ENCODE results near the gene SYNCRIP. TPM values are rescaled to one million over a fixed set of nuclear protein-coding genes. Genes with fewer than 3 reads are reported as not detected.

SYNCRIP gene
- total RNA-seq, 4 donors from 2014 or later = 74.4 to 88.1 (median 80.7) TPM

DNA sequence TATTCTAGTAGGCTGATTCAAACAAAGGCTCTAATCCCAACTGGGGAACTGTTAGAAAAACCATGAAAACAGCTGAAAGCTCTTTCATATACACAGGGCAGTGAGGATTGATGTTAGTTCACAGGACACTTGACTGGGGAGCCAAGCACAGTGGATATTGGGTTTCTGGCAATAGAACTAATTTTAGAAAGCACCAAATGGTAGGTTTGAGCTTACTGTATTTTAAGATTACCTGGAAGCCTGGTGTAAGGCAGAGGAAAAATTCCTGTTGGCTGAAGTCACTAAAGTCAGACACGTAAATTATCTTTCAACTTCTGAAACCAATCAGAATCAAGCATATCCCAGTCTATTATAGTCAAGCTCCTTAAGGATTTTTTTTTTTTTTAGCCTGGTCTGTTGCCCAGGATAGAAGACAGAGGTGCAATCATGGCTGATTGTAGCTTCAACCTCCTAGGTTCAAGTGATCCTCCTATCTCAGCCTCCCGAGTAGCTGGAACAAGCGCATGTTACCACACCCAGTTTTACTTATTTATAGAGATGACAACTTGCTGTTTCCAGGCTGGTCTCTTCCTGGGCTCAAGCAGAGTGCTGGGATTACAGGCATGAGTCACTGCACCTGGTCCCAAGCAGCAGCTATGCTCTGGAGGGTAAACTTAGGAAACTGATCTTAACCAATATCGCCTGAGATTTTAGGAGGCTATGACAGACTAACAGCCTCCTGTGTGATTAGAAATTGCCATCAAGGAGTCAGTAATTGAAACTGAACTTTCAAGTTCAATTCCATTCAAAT is 32.5 kb upstream of the SYNCRIP start:
- intact Hi-C loops (cut with DNase I) = no loop called here
- peak overlapping the region in 2 of 4 donors; percentile 90 to 92 for H3K27ac ChIP-seq (replicated peaks in 1 of 4)

DNA sequence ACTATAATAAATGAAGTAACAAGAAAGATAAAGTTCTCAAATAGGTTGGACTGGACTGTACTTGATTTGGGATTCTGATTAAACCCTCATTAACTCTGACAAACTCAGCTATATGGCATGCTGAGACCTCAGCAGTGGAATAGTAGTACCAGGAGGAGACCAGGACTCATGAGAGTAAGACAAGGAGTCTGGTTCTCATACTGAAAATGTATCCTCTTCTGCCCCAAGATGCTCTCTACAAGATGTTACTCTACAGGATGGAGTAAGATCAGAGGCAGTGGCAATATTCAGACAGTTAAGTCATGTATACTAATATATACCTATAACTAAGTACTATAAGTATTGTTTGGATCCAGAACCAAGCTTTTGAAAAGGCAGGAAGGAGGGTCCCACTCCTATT is 31.9 kb upstream of the SYNCRIP start:
- Histone ChIP-seq H3K4me1 (peaks cover 18 to 65% (median 59%) of the 10 kb centered on the region in 4 donors), H3K9me3 (no peaks in the 10 kb centered on the region), H3K27me3 (no peaks in the 10 kb centered on the region), H3K27ac (replicated peaks in 1 of 4) (peak overlapping the region in 1 of 4 donors; percentile 90), H3K4me3 (no peak overlapping the region), H3K36me3 (peaks cover 0 to 14% (median 3%) of the 10 kb centered on the region in 4 donors)
- intact Hi-C loops (cut with DNase I) = no loop called here
- DNase-seq (ENCODE audit: extremely low spot score) = no peak
- TF ChIP-seq, protein P1, sequence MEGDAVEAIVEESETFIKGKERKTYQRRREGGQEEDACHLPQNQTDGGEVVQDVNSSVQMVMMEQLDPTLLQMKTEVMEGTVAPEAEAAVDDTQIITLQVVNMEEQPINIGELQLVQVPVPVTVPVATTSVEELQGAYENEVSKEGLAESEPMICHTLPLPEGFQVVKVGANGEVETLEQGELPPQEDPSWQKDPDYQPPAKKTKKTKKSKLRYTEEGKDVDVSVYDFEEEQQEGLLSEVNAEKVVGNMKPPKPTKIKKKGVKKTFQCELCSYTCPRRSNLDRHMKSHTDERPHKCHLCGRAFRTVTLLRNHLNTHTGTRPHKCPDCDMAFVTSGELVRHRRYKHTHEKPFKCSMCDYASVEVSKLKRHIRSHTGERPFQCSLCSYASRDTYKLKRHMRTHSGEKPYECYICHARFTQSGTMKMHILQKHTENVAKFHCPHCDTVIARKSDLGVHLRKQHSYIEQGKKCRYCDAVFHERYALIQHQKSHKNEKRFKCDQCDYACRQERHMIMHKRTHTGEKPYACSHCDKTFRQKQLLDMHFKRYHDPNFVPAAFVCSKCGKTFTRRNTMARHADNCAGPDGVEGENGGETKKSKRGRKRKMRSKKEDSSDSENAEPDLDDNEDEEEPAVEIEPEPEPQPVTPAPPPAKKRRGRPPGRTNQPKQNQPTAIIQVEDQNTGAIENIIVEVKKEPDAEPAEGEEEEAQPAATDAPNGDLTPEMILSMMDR (IDR thresholded peaks at IDR 0.05) = no peak
- TF ChIP-seq POLR2A (IDR thresholded peaks at IDR 0.05; ENCODE audit: low read depth) = no peak
- TF ChIP-seq EP300 (IDR thresholded peaks at IDR 0.05) = no peak
- TF ChIP-seq POLR2AphosphoS5 (IDR thresholded peaks at IDR 0.05) = no peak

More for the DNA sequence above, 32.5 kb upstream of the SYNCRIP start:
- no peak for DNase-seq (ENCODE audit: extremely low spot score)
- peaks cover 0 to 14% (median 3%) of the 10 kb centered on the region in 4 donors for H3K36me3 ChIP-seq
- TF ChIP-seq POLR2A (IDR thresholded peaks at IDR 0.05; ENCODE audit: low read depth) = no peak
- TF ChIP-seq EP300 (IDR thresholded peaks at IDR 0.05) = no peak
- peak; percentile 8 to 48 for TF ChIP-seq POLR2AphosphoS5 (IDR thresholded peaks at IDR 0.05)
- no peaks in the 10 kb centered on the region for H3K9me3 ChIP-seq
- no peaks in the 10 kb centered on the region for H3K27me3 ChIP-seq
- peak overlapping the region; percentile 75 to 85 (median 78) for H3K4me3 ChIP-seq
- WGBS = 70% methylated on average over 4 of the region's 4 CpGs
- peaks cover 21 to 65% (median 59%) of the 10 kb centered on the region in 4 donors for H3K4me1 ChIP-seq

DNA sequence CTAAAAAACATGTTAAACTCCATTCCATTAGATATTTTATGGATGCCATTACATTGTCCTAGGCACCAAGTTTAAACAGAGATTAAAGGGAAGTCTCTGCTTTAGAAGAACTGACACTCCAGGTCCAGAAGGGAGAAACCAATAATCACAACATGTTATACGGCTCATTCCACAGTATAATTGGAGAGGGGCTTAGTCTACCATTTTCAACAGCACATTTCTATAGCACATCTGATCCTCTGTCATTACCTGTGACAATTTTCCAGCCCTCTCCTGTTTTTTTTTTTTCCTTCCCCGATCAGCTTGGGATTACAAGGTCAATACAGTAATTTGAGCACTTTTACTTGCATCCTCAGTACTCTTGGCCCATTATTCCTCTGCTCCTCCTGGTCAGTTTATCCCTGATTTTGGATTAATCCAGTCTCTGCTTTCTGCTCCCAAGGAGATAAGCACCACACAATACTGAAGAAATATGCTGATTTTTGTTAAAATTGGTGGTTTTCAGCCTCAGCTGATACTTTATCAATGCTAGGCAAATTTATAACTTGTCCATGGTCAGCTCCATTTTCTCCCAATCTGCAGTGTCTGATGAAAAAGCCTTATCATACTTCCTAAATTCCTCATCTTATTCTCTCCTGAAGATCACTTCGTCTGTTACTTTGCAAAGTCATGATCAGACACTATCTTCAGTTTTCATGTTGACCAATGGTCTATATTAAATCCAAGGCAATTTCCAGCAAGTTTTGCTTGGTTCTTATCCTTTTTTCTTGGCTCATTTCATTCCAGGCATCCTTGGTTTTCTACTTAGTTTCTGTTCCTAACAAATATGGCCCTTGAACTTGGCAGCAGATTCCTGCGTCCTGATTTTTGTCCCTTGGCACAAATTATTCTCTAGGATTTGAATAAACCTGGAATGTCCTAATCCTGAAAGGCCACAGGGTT is 30.8 kb upstream of the SYNCRIP start:
- peaks cover 0 to 14% (median 3%) of the 10 kb centered on the region in 4 donors for H3K36me3 ChIP-seq
- H3K4me1 ChIP-seq = peaks cover 11 to 61% (median 55%) of the 10 kb centered on the region in 4 donors
- TF ChIP-seq EP300 (IDR thresholded peaks at IDR 0.05) (no peak), POLR2A (IDR thresholded peaks at IDR 0.05; ENCODE audit: low read depth) (no peak), POLR2AphosphoS5 (IDR thresholded peaks at IDR 0.05) (no peak)
- TF ChIP-seq, protein P1 (IDR thresholded peaks at IDR 0.05) = no peak
- H3K9me3 ChIP-seq = no peaks in the 10 kb centered on the region
- DNase-seq (ENCODE audit: extremely low spot score) = no peak
- WGBS = 79% methylated on average over 4 of the region's 4 CpGs
- H3K4me3 ChIP-seq = no peak overlapping the region
- intact Hi-C loops (cut with DNase I) = no loop called here
- no peaks in the 10 kb centered on the region for H3K27me3 ChIP-seq
- H3K27ac ChIP-seq (replicated peaks in 1 of 4) = no peak overlapping the region

GRCh38 chr6:85672623-85673022 is 29.9 kb upstream of the SYNCRIP start:
- Histone ChIP-seq H3K36me3 (peaks cover 0 to 14% (median 3%) of the 10 kb centered on the region in 4 donors), H3K4me1 (peaks cover 11 to 61% (median 55%) of the 10 kb centered on the region in 4 donors), H3K27ac (replicated peaks in 1 of 4) (no peak overlapping the region), H3K9me3 (no peaks in the 10 kb centered on the region), H3K27me3 (no peaks in the 10 kb centered on the region), H3K4me3 (no peak overlapping the region)
- 93% methylated on average over 4 of the region's 4 CpGs for WGBS
- intact Hi-C loops (cut with DNase I) = no loop called here
- no peak for TF ChIP-seq POLR2AphosphoS5 (IDR thresholded peaks at IDR 0.05)
- no peak for TF ChIP-seq EP300 (IDR thresholded peaks at IDR 0.05)
- TF ChIP-seq, protein P1 (IDR thresholded peaks at IDR 0.05) = no peak
- TF ChIP-seq POLR2A (IDR thresholded peaks at IDR 0.05; ENCODE audit: low read depth) = no peak
- no peak for DNase-seq (ENCODE audit: extremely low spot score)

DNA sequence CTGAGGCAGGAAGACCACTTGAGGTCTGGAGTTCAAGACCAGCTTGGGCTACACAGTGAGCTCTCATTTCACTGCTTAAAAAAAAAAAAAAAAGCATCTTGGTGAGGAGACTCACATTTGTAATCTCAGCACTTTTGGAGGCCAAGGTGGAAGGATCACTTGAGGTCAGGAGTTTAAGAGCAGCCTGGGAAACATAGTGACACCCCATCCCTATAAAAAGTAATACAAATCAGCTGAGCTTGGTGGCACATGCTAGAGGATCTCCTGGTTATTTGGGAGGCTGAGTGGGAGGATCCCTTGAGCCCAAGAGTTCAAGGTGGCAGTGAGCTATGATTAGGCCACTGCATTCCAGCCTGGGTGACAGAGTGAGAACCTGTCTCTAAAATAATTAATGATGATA is 29.4 kb upstream of the SYNCRIP start:
- intact Hi-C loops (cut with DNase I) = no loop called here
- H3K9me3 ChIP-seq = no peaks in the 10 kb centered on the region
- DNase-seq (ENCODE audit: extremely low spot score) = no peak
- H3K27me3 ChIP-seq = no peaks in the 10 kb centered on the region
- H3K27ac ChIP-seq (replicated peaks in 1 of 4) = no peak overlapping the region
- H3K4me1 ChIP-seq = peaks cover 11 to 61% (median 55%) of the 10 kb centered on the region in 4 donors
- no peak overlapping the region for H3K4me3 ChIP-seq
- no peak for TF ChIP-seq EP300 (IDR thresholded peaks at IDR 0.05)
- TF ChIP-seq, protein P1 (IDR thresholded peaks at IDR 0.05) = no peak
- no peak for TF ChIP-seq POLR2A (IDR thresholded peaks at IDR 0.05; ENCODE audit: low read depth)
- no peak for TF ChIP-seq POLR2AphosphoS5 (IDR thresholded peaks at IDR 0.05)
- peaks cover 0 to 14% (median 3%) of the 10 kb centered on the region in 4 donors for H3K36me3 ChIP-seq
